ENCODE data around the gene WNT11.

WNT11 gene

DNA sequence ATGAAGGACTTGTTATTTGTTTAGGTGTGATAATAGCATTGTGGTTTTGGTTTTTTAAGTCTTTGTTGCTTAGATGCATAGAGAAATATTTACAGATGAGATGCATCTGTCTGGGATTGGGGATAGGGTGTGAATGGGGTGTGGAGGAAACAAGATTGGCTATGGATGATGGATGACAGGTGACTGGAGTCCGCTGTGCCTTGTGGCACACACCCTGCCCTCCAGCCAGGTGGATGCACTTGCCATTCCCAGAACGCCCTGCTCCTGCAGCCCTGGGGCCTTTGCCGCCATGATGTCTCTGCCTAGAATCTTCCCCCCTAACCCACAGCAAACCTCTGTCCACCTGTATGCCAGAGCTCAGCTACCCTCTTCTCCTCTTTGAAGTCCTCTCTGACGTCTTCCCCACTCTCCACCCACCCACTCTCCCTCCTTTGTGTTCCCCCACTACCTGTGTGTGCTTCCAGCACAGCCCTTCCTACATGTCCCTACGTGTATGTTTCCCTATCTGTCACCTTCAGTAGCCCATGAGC is 54.7 kb downstream of the WNT11 start:
- DNase-seq = peak; percentile 26

DNA sequence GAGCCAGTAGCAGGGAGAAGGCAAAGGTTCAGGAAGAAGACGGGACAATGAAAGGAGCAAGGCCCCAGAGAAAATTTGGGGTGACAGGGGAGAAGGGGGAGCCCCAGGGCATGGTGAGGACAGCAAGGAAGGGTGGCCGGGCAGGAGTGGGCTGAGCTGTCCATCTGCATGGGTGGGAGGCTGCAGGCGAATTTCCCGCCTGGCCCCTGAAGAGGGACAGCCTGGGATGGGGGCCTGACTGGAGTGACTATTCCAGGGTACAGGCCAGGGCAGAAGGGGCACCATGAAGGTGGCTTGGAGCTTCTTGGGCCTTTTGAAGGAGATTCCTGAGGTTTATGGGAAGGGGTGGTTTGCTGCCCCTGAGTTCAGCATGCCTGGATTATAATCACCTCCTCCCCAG is 56.2 kb downstream of the WNT11 start:
- DNase-seq = no peak

DNA sequence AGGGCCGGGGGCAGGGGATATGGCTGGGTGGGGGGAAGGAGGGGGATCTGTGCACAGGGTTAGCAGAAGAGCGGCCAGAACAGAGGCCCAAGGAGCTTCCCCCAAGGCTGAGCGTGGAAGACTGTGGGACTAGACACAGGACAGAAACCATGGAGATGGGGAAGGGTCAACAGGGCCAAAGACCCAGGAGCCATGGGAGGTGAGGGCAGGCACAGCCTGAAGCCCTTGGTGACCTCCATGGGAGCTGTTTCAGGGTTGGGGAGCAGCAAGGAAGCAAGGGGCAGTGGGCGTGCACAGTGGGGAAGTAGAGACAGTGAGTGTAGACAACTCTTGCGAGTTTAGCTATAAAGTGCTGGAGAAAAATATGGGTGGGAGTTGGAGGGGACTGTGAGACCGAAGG is 56.6 kb downstream of the WNT11 start:
- no peak for DNase-seq

DNA sequence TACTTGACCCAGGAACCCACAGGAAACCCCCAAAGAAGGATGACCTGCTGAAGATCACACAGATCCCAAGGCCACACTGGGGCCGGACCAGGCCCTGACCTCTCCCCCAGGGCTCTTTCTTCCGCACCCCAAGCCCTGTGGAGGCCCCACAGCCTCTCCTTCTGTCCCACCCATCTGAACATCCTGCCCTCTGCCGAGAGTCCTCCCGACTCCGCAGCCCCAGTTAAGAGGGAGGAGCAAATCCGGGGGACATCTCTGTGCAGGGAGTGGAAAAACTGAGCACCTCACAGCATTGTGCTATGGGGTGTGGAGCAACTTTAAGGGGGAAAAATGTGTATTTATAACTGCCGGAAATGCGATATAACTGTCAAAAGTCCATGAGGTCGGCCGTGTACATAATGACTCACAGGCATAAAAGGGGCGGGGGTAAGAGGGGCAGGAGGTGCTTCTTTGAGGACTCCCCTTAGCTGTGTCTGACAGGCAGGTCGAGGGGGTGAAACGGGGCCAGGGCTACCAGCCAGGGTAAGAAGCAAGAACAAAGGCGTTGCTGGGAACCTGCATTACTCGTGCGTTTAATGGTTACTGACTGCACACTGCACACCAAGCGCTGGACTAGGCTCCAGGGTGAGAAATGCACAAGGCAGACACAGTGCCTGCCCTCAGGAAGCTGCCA is 57.2 kb downstream of the WNT11 start:
- no peak for DNase-seq

DNA sequence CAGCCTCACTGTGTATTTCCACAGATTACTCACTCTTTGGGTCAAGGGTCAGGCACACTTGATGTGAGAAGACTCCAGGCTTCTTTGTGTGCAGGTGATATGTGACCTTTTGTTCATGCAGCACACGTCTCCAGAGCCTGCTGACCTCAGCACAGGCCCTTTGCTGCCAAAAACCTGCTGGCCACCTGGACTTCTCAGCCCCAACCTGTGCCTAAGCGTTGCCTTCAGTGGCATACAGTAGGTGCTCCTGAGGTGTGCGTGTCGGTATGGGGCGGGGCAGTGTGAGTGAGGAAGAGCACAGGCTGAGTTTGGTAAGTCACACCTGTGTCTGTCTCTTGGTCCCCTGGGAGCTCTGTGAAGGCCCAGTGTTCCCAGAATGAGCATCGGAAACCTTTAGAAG is 58.1 kb downstream of the WNT11 start:
- DNase-seq = no peak

DNA sequence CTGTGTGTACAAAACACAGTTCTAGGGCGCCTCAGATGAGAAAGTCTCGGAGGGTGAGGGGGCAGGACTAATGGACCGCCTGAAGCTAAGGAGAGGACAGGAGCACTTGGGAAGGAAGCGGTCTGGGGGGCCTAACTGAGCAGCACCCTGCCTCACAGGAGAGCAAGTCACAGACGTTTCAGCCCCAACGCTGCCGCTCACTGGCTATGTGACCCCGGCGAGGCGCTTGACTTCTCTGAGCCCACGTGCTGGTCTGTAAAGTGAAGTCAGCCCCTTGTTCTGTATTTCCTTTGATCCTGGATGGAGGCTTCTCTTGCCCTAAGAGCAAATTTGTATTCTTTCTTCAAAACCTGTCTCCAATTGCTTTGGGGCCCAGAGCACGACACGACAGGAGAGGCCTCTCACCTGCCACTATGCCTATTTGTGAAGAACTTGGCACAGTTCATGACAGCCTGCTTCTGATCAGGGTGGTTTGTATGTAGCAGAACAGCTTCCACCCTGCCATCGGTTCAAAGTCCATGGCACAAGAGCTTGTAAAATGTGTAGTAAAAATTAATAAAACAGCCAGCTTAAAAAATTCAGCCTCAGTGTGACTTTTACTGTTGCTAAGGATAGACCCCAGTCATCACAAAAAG is 59.1 kb downstream of the WNT11 start:
- DNase-seq = no peak

DNA sequence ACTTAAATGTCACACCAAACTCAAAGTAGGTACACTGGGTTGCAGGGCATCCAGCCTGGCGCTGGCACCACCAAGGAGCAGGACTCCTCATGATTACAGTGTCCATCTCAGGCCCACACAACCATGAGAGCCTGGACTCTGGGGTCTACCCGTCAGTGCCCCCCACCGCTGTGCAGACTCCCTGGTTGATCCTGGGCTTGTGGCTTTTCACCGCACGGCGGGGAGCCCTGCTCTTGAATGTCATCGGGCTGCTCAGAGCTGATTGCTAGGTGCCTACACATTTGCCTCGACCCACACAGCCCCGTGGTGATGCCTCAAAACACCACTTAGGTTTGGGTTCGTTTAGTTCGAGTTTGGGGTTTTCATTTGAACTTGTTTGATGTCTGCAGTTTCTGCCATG is 63.0 kb downstream of the WNT11 start:
- no peak for DNase-seq

DNA sequence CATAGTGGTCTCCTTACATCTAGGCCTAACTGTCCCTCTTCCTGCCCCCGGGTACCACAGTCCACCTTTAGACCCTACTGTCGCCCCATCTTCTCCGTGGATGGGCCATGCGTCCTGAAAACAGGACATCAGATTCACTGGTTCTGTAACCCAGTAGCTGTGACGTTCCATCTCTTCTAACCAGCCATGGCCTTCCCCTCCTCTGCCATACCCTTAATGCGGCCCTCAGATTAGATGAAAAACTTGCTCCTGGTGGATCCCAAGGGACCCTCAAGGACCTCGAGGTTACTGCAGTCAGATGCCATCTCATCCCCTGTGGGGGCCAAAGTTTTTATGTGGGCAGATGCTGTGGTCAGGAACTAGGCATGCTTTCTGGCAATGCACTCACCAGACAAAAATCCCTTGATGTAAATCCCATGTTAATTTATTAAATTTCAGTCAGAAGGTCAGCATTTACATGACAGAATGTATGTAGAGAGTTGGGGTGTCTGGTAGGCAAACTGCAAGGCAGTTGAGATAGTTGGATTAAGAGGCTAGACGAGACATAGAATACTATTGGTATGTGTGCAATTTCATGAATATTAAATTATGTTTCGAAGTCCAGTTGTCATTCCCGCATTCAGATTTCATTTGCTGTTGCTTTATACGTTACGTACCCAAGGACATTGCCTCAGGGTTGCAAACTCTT is 64.3 kb downstream of the WNT11 start:
- no peak for DNase-seq

DNA sequence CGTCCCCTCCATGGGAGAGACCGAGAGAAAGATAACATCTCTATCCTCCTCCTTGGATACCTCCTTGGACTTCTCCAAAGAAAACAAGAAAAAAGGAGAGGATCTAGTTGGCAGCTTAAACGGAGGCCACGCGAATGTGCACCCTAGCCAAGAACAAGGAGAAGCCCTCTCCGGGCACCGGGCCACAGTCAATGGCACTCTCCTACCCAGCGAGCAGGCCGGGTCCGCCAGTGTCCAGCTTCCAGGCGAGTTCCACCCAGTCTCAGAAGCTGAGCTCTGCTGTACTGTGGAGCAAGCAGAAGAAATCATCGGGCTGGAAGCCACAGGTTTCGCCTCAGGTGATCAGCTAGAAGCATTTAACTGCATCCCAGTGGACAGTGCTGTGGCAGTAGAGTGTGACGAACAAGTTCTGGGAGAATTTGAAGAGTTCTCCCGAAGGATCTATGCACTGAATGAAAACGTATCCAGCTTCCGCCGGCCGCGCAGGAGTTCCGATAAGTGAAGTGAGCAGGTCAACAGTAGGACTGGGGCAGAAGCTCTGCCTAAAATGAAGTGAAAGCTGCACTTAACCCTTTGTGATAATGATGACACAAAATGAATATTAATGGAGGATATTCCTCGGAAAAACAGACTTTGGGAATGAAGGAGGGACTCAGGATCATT is 65.3 kb downstream of the WNT11 start:
- DNase-seq = no peak

DNA sequence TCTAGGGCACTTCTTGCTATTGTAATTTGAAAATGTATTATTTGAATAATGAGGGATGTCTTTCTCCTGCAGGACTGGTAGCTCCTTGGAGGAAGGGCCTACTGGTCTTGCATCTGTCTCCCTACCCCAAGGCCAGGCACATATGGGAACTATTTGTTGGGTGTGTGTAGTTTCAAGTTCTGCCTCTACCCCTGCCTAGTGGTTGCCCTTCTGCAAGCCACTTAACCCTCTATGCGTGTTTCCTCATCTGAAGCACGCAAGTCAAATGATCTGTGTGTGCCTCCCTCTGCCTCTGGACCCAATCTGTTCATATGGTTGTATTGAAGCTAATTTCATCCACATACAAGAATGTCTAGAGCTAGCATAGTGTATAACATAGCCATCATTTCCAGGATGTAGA is 67.0 kb downstream of the WNT11 start:
- DNase-seq = no peak

All from COR-L47 (cell line).